Epithelial cell of esophagus (primary cell): ENCODE measurements around the gene LAMB2.
A peak's percentile ranks its signal among the peaks of the same experiment; 100 is the strongest.

Experiments
- DNase-seq: peaks from one replicate; pipeline ENCODE4 v3.0.0; 2010; ENCODE audit warnings: low read depth
- H3K4me3 ChIP-seq: 2 replicates; pipeline ENCODE4 v1.5.1; 2011; ENCODE audit warnings: mild to moderate bottlenecking, low read length, control low read depth
- CTCF ChIP-seq: IDR thresholded peaks from 2 replicates; pipeline ENCODE4 v1.5.1; 2011; ENCODE audit warnings: low read depth, mild to moderate bottlenecking, low read length, control low read depth, inconsistent platforms; ENCODE audit not compliant: insufficient read depth; ENCODE audit errors: missing control alignments

Gene LAMB2

GRCh38 chr3:49100046-49100615 is 32.7 kb downstream of the LAMB2 start:
- TF ChIP-seq CTCF, result no peak
- H3K4me3 ChIP-seq, result no peak overlapping the region
- DNase-seq, result no peak

GRCh38 chr3:49098910-49099630 is 33.8 kb downstream of the LAMB2 start:
- H3K4me3 ChIP-seq, result no peak overlapping the region
- TF ChIP-seq CTCF, result no peak
- DNase-seq, result no peak

GRCh38 chr3:49098429-49098828 is 34.4 kb downstream of the LAMB2 start:
- peak; percentile 47 for DNase-seq
- H3K4me3 ChIP-seq, result no peak overlapping the region
- no peak for TF ChIP-seq CTCF

- peak within 1 kb of the TSS; percentile 91 for H3K4me3 ChIP-seq
- peak; percentile 98 for DNase-seq
- peak; percentile 58 for TF ChIP-seq CTCF
These were observed 38.7 kb downstream of the LAMB2 start, which contains the start of gene QRICH1 for GRCh38 chr3:49093853-49094767. Gene QRICH1, minus strand, starts transcription at chr3:49094071. Its CDS starts 17,054 bp downstream, at chr3:49077017.

- peak; percentile 79 for DNase-seq
- no peak for TF ChIP-seq CTCF
- peak overlapping the region; percentile 91 for H3K4me3 ChIP-seq
These were observed 39.7 kb downstream of the LAMB2 start for GRCh38 chr3:49092938-49093852.

GRCh38 chr3:49081429-49081828 is 51.4 kb downstream of the LAMB2 start:
- no peak for TF ChIP-seq CTCF
- peak; percentile 64 for DNase-seq

More at GRCh38 chr3:49081429-49081828, 51.4 kb downstream of the LAMB2 start:
- no peak overlapping the region for H3K4me3 ChIP-seq
